Epithelial cell of proximal tubule (primary cell): ENCODE results near the gene ARHGAP26. TPM values are rescaled to one million over a fixed set of nuclear protein-coding genes. Genes with fewer than 3 reads are reported as not detected.

Source experiments
- DNase-seq: peaks from one replicate; pipeline ENCODE4 v3.0.0-alpha.2; 2011; ENCODE audit warnings: low read depth
- H3K4me3 ChIP-seq: 2 replicates; pipeline ENCODE4 v1.5.1; 2011; ENCODE audit warnings: low read depth, mild to moderate bottlenecking, low read length
- total RNA-seq: library from RNA; depleted of rRNA; stranded (reverse); fragments of >200 nt; gene quantifications from 2 replicates; pipeline ENCODE4 v1.2.3, GENCODE V29; 2015
- TF ChIP-seq, protein P1 (sequence below): conservative IDR thresholded peaks from 2 replicates; pipeline ENCODE4 v1.5.1; 2012; ENCODE audit warnings: low read depth, mild to moderate bottlenecking, low read length

Gene ARHGAP26
- total RNA-seq, 1 donor from 2014 or later, result 7.0 TPM

DNA sequence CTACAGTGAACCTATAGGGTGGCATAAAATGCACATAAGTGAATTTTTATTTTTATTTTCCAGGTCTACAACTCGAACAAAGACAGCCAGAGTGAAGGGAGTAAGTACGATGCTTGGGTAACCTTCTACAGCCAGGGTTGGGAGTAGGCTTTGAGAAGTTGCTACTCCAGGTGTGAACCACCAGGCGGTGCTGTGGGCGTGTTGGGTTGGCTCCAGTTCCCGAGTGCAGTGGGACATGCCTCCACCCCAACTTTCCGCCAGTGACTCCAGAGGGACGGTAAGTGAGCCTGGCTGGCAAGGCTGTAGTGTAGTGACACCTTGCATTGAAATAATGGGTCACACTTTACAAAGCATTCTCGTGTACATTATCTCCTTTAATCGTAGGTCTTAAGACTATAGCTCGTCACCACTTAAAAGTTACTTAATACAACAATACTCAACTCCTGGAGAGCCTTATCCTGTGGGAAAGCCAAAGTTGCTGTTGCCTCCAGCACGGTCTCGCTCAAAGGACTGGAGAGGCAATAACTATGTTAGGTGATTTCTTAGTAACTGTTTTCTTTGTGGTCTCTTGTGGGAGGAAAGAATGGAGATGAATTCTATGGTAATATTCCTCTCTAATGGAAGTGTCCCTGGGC is 244.0 kb downstream of the ARHGAP26 start:
- no peak overlapping the region for H3K4me3 ChIP-seq
- TF ChIP-seq, protein P1, sequence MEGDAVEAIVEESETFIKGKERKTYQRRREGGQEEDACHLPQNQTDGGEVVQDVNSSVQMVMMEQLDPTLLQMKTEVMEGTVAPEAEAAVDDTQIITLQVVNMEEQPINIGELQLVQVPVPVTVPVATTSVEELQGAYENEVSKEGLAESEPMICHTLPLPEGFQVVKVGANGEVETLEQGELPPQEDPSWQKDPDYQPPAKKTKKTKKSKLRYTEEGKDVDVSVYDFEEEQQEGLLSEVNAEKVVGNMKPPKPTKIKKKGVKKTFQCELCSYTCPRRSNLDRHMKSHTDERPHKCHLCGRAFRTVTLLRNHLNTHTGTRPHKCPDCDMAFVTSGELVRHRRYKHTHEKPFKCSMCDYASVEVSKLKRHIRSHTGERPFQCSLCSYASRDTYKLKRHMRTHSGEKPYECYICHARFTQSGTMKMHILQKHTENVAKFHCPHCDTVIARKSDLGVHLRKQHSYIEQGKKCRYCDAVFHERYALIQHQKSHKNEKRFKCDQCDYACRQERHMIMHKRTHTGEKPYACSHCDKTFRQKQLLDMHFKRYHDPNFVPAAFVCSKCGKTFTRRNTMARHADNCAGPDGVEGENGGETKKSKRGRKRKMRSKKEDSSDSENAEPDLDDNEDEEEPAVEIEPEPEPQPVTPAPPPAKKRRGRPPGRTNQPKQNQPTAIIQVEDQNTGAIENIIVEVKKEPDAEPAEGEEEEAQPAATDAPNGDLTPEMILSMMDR, result peak; percentile 59
- DNase-seq, result no peak

DNA sequence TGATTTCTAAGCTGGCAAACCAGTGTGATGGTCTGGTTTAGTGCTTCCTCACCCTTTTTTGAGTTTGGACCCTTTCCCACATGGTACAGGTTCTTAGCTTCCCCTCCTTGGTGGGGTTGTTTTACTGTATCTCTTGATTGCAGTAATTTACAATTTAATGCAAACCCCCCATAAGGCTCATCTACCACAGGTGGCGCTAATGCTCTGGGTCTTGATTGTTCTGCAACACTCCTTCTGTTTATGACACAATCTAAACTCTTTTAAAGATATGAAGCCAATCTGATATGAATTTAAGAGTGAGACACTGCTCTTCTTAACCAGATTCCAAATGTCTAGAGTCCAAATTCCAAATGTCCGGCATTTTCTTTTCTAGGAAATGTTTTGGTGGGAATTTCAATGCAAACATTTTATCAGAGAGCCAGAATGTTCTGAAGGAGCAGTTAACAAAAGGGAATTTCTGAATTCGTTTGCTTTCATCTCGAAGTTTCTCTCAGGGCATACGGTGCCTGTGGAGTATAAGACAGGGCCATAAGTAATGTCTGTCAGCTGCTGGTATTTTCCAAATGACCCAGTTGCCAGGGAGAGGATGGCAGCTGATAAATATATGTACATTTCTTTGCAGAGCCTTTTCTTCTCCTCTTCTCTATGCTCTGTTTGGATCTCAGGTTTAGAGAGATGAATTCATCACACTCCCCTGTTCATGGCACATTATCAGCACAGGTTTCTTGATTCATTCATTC is 246.8 kb downstream of the ARHGAP26 start:
- TF ChIP-seq, protein P1, result peak; percentile 57
- no peak overlapping the region for H3K4me3 ChIP-seq
- DNase-seq, result no peak

DNA sequence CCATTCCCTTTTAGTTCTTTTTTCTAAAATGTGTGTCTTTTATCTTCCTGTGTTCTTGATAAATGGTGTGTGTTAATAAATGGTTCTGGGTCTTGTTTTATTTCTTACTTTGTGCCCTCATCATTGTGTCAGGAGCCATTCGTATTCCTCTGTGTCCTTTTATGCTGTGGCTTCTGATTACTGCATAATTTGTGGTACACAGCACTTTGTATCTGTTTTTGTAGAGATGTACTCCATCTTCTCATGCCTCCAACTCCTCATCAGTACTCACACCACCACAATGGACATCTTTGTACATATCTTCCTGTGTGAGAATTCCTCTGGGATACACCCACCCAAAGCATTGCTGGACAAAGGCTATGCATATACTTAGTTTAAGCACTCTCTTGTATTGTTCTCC is 247.4 kb downstream of the ARHGAP26 start:
- no peak overlapping the region for H3K4me3 ChIP-seq
- TF ChIP-seq, protein P1, result no peak
- no peak for DNase-seq

DNA sequence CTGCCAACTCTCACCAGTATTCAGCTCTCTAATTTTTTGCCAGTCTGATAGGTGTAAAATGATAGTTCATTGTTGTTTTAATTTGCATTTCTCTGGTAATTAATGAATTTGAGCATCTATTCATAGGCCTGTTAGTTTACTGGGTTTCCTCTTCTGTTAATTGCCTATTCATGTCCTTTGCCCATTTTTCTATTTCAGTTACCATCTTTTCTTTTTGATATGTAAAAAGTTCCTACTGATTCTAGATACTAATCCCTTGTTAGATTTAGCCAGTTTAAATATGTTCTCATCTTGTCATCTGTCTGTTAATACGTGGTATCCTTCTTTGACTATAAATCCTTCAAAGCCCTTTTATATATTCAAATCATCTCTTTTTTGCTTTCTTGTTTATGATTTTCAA is 247.8 kb downstream of the ARHGAP26 start:
- TF ChIP-seq, protein P1, result no peak
- H3K4me3 ChIP-seq, result no peak overlapping the region
- DNase-seq, result no peak

DNA sequence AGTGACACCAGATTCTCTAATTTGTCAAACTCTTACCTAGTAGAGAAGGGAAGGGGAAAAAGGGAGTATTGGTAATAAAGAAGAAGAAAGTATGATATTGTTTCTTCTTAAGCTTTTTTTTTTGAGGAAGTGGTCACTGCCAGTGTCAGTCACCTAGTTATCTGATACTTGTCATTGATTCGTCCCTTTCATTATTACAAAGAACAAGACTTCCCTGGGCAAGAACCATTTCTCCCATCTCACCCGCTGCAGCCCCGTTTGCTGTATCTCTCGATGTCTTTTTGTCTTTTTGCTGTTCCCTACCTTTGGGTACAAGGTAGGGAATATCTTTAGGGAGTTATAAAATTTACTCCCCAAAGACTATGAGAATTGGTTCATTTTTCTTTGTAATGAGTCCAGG is 249.0 kb downstream of the ARHGAP26 start:
- H3K4me3 ChIP-seq, result no peak overlapping the region
- TF ChIP-seq, protein P1, result no peak
- DNase-seq, result no peak

DNA sequence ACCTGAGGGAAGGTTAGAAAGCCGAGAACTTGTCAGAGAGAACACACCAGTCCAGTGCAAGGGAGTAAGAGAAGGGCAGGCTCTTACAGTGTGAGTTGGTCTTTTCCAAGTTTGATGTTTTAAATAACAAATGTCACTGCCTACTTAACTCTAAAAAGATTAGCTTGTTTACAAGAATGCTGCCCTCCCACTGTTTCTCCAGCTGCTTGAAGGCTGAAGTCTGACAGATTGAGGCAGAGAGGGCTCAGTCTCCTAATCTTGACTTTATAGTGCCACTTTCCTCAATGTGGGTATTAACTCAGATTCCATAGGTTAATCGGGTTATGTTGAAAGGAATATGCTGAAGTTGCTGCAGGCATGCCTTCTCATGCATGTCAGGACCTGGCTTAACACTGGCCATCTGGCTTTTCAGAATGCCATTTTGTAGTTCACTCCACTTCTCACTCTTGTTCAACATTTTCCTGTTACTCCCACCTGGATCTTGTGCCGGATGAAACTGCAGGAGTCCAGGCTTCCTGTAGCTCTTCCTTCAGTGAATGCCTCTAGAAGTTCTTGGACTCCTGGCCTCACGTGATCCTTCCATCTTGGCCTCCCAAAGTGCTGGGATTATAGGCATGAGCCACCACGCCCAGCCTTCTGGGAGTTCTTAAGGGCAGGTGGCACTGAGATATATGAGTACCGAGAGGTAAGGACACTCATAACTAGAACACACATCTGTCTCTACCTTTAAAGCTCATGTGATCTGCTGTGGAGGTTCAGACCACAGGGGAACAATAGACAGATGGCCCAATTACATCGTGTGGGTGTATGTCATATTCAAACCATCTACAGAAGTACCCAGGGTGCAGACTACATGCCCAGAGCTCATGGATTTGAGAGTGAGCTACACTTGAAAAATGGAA is 249.7 kb downstream of the ARHGAP26 start:
- no peak for DNase-seq
- H3K4me3 ChIP-seq, result no peak overlapping the region
- TF ChIP-seq, protein P1, result no peak
